GM19324 (cell line): ENCODE data around the gene NOL4.
A peak's percentile ranks its signal among the peaks of the same experiment; 100 is the strongest.
"Not testable (repeated sequence)": the region's sequence is repeated elsewhere in the genome, so short reads cannot be mapped to it uniquely, and the experiment has no call there.

Experiments used
- ATAC-seq: cut with Tn5 transposase; IDR thresholded peaks from one replicate; pipeline ENCODE4 v1.9.1; 2021; ENCODE audit warnings: mild to moderate bottlenecking, moderate library complexity; ENCODE audit not compliant: unreplicated experiment, low FRiP score

The NOL4 gene

GRCh38 chr18:34224423-34225217 is at the start of gene NOL4:
TSS of gene NOL4 (minus strand) at chr18:34224913. CDS start at chr18:34223253, 1,660 bp downstream.
- no peak for ATAC-seq

- ATAC-seq = not testable (repeated sequence)
These were observed 41.3 kb upstream of the NOL4 start for GRCh38 chr18:34266029-34266428.

GRCh38 chr18:34261865-34262780 is 37.4 kb upstream of the NOL4 start:
- ATAC-seq = no peak

GRCh38 chr18:34258176-34258575 is 33.5 kb upstream of the NOL4 start:
- no peak for ATAC-seq

GRCh38 chr18:34251919-34252318 is 27.2 kb upstream of the NOL4 start:
- ATAC-seq = no peak

- no peak for ATAC-seq
These were observed 24.0 kb upstream of the NOL4 start for GRCh38 chr18:34248727-34249126.

GRCh38 chr18:34242739-34243138 is 18.0 kb upstream of the NOL4 start:
- ATAC-seq = no peak

- not testable (repeated sequence) for ATAC-seq
These were observed 9.2 kb upstream of the NOL4 start for GRCh38 chr18:34233781-34234388.

- ATAC-seq = no peak
These were observed 473 bp upstream of the NOL4 start for GRCh38 chr18:34225218-34225553.

- no peak for ATAC-seq
These were observed 755 bp downstream of the NOL4 start for GRCh38 chr18:34223893-34224422.

GRCh38 chr18:34223164-34223892 is 1.4 kb downstream of the NOL4 start:
- no peak for ATAC-seq

- ATAC-seq = peak; percentile 54
These were observed 2.2 kb downstream of the NOL4 start for GRCh38 chr18:34222307-34223163.

GRCh38 chr18:34221971-34222306 is 2.8 kb downstream of the NOL4 start:
- peak; percentile 15 for ATAC-seq

GRCh38 chr18:34220081-34220815 is 4.5 kb downstream of the NOL4 start:
- no peak for ATAC-seq

- no peak for ATAC-seq
These were observed 5.1 kb downstream of the NOL4 start for GRCh38 chr18:34219651-34220050.

- ATAC-seq = no peak
These were observed 12.2 kb downstream of the NOL4 start for GRCh38 chr18:34212511-34212910.

GRCh38 chr18:34207344-34207851 is 17.3 kb downstream of the NOL4 start:
- ATAC-seq = no peak

- no peak for ATAC-seq
These were observed 20.8 kb downstream of the NOL4 start for GRCh38 chr18:34203866-34204265.

- ATAC-seq = no peak
These were observed 28.5 kb downstream of the NOL4 start for GRCh38 chr18:34196256-34196655.
